ENCODE results near the gene UCHL1. TPM values are rescaled to one million over a fixed set of nuclear protein-coding genes. Genes with fewer than 3 reads are reported as not detected.
A peak's percentile ranks its signal among the peaks of the same experiment; 100 is the strongest.

UCHL1 gene
- total RNA-seq, 1 donor from 2014 or later, result 2.6 TPM

DNA sequence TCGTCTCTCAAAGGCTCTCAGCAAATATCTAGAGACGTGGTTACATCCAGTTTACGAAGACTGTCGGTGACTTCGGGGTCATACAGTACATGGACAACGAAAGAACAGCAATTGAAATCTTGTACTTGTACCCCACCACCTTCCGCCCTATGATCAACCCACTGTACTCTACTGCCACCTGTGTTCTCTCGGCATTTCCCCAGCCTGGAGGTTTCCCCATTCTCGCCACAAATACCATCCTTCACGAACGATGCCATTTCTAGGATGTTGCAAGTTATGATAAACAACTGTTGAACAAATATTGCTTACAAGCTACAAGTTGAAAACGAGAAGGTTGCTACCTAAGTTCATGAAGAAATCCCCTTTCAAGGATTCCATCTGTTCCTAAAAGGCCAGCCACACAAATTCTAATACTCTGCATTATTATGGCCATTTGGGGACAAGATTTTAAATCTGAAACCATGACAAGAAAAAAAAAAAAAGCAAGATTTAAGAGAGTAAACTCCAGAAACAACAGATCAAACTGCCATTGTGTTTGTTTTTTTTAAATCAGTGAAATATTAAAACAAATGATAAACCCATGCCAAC, 44.0 kb upstream of the UCHL1 start:
- Mint-ChIP-seq H3K27me3 (peaks cover 51% of the 10 kb centered on the region), H3K9me3 (no peaks in the 10 kb centered on the region), H3K4me1 (peaks cover 31% of the 10 kb centered on the region), H3K27ac (no peak overlapping the region), H3K36me3 (ENCODE audit: low read depth) (no peaks in the 10 kb centered on the region), H3K4me3 (peak overlapping the region; percentile 44)
- intact Hi-C loops (cut with micrococcal nuclease), result loop anchor here (1.0 kb wide), 1 partner anchor 236 kb away; no protein-coding TSS in a partner anchor
- ChIA-PET CTCF (interaction anchor here (1.9 kb wide), 1 partner anchor 236 kb away, joined by 10 read pairs; no protein-coding TSS in a partner anchor), POLR2A (no interaction called here)
- TF ChIP-seq, protein P1, sequence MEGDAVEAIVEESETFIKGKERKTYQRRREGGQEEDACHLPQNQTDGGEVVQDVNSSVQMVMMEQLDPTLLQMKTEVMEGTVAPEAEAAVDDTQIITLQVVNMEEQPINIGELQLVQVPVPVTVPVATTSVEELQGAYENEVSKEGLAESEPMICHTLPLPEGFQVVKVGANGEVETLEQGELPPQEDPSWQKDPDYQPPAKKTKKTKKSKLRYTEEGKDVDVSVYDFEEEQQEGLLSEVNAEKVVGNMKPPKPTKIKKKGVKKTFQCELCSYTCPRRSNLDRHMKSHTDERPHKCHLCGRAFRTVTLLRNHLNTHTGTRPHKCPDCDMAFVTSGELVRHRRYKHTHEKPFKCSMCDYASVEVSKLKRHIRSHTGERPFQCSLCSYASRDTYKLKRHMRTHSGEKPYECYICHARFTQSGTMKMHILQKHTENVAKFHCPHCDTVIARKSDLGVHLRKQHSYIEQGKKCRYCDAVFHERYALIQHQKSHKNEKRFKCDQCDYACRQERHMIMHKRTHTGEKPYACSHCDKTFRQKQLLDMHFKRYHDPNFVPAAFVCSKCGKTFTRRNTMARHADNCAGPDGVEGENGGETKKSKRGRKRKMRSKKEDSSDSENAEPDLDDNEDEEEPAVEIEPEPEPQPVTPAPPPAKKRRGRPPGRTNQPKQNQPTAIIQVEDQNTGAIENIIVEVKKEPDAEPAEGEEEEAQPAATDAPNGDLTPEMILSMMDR (IDR thresholded peaks at IDR 0.05), result no peak
- ATAC-seq (ENCODE audit: low read depth), result no peak
- DNase-seq, result no peak

DNA sequence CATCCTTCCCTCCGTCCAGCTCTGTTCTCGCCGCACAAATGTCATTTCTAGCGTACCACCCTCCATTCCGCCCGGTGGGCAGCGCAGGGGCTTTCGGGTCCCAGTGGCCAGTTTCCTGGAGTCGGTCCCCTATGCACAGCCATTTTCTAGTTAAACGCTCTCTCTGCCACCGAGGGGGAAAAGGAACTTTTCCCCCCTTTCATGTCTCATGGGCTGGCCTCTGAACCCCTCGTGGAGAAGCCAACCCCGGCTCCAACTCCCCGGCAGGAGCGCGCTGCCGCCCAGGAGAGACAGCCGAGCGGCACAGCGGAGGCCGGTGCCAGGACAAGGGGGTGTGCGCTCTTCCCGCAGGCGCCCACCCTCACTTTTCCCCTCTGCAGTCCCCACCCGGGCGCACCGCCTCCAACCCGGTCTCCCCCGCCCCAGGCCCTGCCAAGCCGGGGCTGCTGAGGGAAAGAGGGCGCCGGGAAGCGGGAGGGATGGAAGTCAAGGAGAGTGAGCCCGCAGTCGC, 43.0 kb upstream of the UCHL1 start:
- no peaks in the 10 kb centered on the region for H3K36me3 Mint-ChIP-seq (ENCODE audit: low read depth)
- H3K4me1 Mint-ChIP-seq, result peaks cover 31% of the 10 kb centered on the region
- ATAC-seq (ENCODE audit: low read depth) (no peak), DNase-seq (no peak)
- peak overlapping the region; percentile 36 for H3K4me3 Mint-ChIP-seq
- no peak overlapping the region for H3K27ac Mint-ChIP-seq
- H3K27me3 Mint-ChIP-seq, result peaks cover 51% of the 10 kb centered on the region
- intact Hi-C loops (cut with micrococcal nuclease), result loop anchor here (2.0 kb wide), 1 partner anchor 287 kb away; no protein-coding TSS in a partner anchor
- TF ChIP-seq, protein P1 (IDR thresholded peaks at IDR 0.05), result no peak
- ChIA-PET CTCF (interaction anchor here (1.6 kb wide), 1 partner anchor 237 kb away, joined by 5 read pairs; no protein-coding TSS in a partner anchor), POLR2A (no interaction called here)
- no peaks in the 10 kb centered on the region for H3K9me3 Mint-ChIP-seq

DNA sequence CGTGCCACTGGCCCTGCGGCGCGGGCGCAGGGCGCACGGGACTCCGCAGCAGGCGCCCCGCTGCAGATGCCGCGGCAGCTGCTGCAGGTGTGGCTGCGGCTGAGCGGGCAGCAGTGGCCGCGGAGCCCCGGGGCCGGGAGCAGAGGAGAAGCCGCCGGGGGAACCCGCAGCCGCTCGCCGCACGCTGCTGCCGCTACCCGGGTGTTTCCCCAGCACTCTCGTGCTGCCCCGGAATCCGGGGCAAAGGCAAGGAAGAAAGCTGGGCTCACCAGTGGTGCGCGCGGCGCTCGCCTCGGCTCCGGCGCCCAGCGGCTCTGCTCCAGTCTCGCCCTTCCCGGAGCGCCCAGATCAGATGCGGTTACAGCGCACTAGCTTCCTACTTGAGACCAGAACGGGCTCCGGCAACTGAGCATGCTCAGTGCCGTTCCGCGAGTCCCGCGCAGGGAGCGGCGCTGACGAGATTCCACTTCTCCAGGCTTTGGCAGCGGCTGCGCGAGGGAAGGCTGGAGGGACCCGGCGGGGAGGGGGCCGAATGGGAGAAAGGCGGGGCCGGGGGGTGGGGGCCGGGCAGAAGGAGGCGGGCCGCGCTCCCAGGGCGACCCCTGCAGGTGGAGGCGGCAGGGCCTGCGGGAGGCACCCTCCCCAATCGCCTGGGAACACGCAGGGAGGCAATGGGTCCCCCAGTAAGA, 42.4 kb upstream of the UCHL1 start, which contains the start of gene APBB2:
APBB2 (minus strand) TSS at position 407 of the 689 bp plus-strand sequence. CDS start 181,288 bp downstream, outside the sequence.
- no peak within 1 kb of the TSS for H3K27ac Mint-ChIP-seq
- DNase-seq, result peak; percentile 31

DNA sequence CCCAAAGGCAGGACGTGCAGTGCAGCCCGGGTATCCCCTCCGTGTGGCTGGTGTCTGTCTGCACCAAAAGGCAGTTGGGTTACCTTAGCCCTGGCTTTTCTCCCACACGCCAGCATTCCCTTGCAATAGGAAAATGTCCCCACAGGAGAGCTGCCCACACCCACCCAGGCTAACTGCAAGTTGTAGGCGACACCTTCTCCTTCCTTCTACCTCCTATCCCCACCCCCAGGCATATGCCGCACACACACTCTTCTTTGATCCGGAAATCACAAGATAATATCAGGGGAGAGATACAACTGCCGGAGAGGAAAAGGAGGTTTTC, 41.9 kb upstream of the UCHL1 start:
- H3K4me3 Mint-ChIP-seq, result peak overlapping the region; percentile 45
- TF ChIP-seq, protein P1 (IDR thresholded peaks at IDR 0.05), result no peak
- CTCF ChIA-PET, result interaction anchor here (1.6 kb wide), 1 partner anchor 238 kb away, joined by 5 read pairs; no protein-coding TSS in a partner anchor
- H3K27me3 Mint-ChIP-seq, result peaks cover 55% of the 10 kb centered on the region
- DNase-seq (no peak), ATAC-seq (ENCODE audit: low read depth) (no peak)
- peaks cover 31% of the 10 kb centered on the region for H3K4me1 Mint-ChIP-seq
- H3K27ac Mint-ChIP-seq, result no peak overlapping the region
- intact Hi-C loops (cut with micrococcal nuclease), result loop anchor here (2.0 kb wide), 1 partner anchor 288 kb away; no protein-coding TSS in a partner anchor
- H3K36me3 Mint-ChIP-seq (ENCODE audit: low read depth), result no peaks in the 10 kb centered on the region
- H3K9me3 Mint-ChIP-seq, result no peaks in the 10 kb centered on the region
- POLR2A ChIA-PET, result no interaction called here

More for the DNA sequence above, 42.4 kb upstream of the UCHL1 start, which contains the start of gene APBB2:
- no peaks in the 10 kb centered on the region for H3K36me3 Mint-ChIP-seq (ENCODE audit: low read depth)
- intact Hi-C loops (cut with micrococcal nuclease), result loop anchor here (2.0 kb wide), 1 partner anchor 287 kb away; no protein-coding TSS in a partner anchor
- no peaks in the 10 kb centered on the region for H3K9me3 Mint-ChIP-seq
- peak; percentile 60 for ATAC-seq (ENCODE audit: low read depth)
- TF ChIP-seq, protein P1 (IDR thresholded peaks at IDR 0.05), result no peak
- peak within 1 kb of the TSS; percentile 77 for H3K4me3 Mint-ChIP-seq
- peaks cover 52% of the 10 kb centered on the region for H3K27me3 Mint-ChIP-seq
- H3K4me1 Mint-ChIP-seq, result peaks cover 31% of the 10 kb centered on the region
- POLR2A ChIA-PET, result no interaction called here
- CTCF ChIA-PET, result interaction anchor here (1.6 kb wide), 1 partner anchor 238 kb away, joined by 5 read pairs; no protein-coding TSS in a partner anchor

DNA sequence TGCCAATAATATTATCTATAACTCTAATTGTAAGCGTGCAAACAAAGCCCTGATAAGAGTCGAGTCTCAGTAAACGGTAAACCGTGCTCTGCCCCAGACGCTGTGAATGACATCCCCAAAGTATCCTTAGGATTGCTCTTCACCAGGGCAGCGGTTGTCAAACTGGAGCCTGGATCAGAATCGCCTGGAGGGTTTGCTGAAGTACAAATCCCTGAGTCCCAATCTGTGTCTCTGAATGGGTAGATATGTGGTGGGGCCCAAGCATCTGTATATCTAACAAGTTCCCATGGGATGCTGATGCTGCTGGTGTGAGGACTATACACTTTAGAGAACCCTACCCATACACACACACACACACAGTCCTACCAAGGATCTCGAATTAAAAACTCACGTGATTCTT, 41.6 kb upstream of the UCHL1 start:
- TF ChIP-seq, protein P1 (IDR thresholded peaks at IDR 0.05), result no peak
- Mint-ChIP-seq H3K4me3 (peak overlapping the region; percentile 45), H3K27me3 (peaks cover 53% of the 10 kb centered on the region), H3K36me3 (ENCODE audit: low read depth) (no peaks in the 10 kb centered on the region), H3K27ac (no peak overlapping the region), H3K4me1 (peaks cover 31% of the 10 kb centered on the region), H3K9me3 (no peaks in the 10 kb centered on the region)
- ATAC-seq (ENCODE audit: low read depth) (no peak), DNase-seq (no peak)
- POLR2A ChIA-PET, result no interaction called here
- CTCF ChIA-PET, result interaction anchor here (1.6 kb wide), 1 partner anchor 239 kb away, joined by 5 read pairs; no protein-coding TSS in a partner anchor
- intact Hi-C loops (cut with micrococcal nuclease), result loop anchor here (2.0 kb wide), 1 partner anchor 288 kb away; no protein-coding TSS in a partner anchor

All from activated B cell treated with CpG ODN at 0.5 μM for 24 hours (primary cell).